MM.1S (cell line): ENCODE measurements around the gene MIPEP.

Source experiments
- DNase-seq: peaks from one replicate; pipeline ENCODE4 v3.0.0-alpha.2; 2015
- H2AFZ ChIP-seq: fragments of 300-600 bp; sonication (generic); 2 replicates; pipeline ENCODE4 v1.6.0; 2016; ENCODE audit warnings: antibody characterized with exemption, low read length
- H3F3A ChIP-seq: fragments of 300-600 bp; sonication (generic); 2 replicates; pipeline ENCODE4 v1.6.1; 2016; ENCODE audit warnings: mild to moderate bottlenecking, antibody characterized with exemption, low read length, moderate library complexity, mixed read lengths; ENCODE audit not compliant: insufficient read depth
- H3K27ac ChIP-seq: fragments of 300-600 bp; sonication (generic); 2 replicates; pipeline ENCODE4 v1.5.1; 2016; ENCODE audit warnings: mild to moderate bottlenecking, low read length
- H3K27me3 ChIP-seq: fragments of 300-600 bp; sonication (generic); replicated peaks from 2 replicates; pipeline ENCODE4 v1.6.0; 2016; ENCODE audit warnings: low read length; ENCODE audit not compliant: insufficient read depth
- H3K36me3 ChIP-seq: fragments of 300-600 bp; sonication (generic); replicated peaks from 2 replicates; pipeline ENCODE4 v1.6.1; 2016; ENCODE audit warnings: mild to moderate bottlenecking, low read length, mixed read lengths; ENCODE audit not compliant: insufficient read depth
- H3K4me1 ChIP-seq: fragments of 300-600 bp; sonication (generic); 2 replicates; pipeline ENCODE4 v1.6.1; 2016; ENCODE audit warnings: low read length, mixed read lengths
- H3K4me2 ChIP-seq: fragments of 300-600 bp; sonication (generic); 2 replicates; pipeline ENCODE4 v1.6.0; 2016; ENCODE audit warnings: low read depth, low read length
- H3K4me3 ChIP-seq: fragments of 300-600 bp; sonication (generic); 2 replicates; pipeline ENCODE4 v1.5.1; 2016; ENCODE audit warnings: low read length, mixed read lengths
- H3K79me2 ChIP-seq: fragments of 300-600 bp; sonication (generic); 2 replicates; pipeline ENCODE4 v1.6.1; 2016; ENCODE audit warnings: mixed run types, low read length, mixed read lengths
- H3K9ac ChIP-seq: fragments of 300-600 bp; sonication (generic); 2 replicates; pipeline ENCODE4 v1.6.1; 2016; ENCODE audit warnings: low read length, mixed read lengths
- H3K9me2 ChIP-seq: fragments of 300-600 bp; sonication (generic); replicated peaks from 2 replicates; pipeline ENCODE4 v1.6.1; 2016; ENCODE audit warnings: mild to moderate bottlenecking, low read length, mixed read lengths; ENCODE audit not compliant: insufficient read depth
- H3K9me3 ChIP-seq: fragments of 300-600 bp; sonication (generic); replicated peaks from 2 replicates; pipeline ENCODE4 v1.6.1; 2016; ENCODE audit warnings: mild to moderate bottlenecking, low read length, mixed read lengths; ENCODE audit not compliant: insufficient read depth
- H4K20me1 ChIP-seq: fragments of 300-600 bp; sonication (generic); 2 replicates; pipeline ENCODE4 v1.6.1; 2016; ENCODE audit warnings: mild to moderate bottlenecking, low read length, moderate library complexity, mixed read lengths; ENCODE audit not compliant: insufficient read depth
- EZH2 ChIP-seq: fragments of 300-600 bp; sonication (generic); optimal IDR thresholded peaks from 2 replicates; pipeline ENCODE3; 2017; ENCODE audit warnings: low read depth, mild to moderate bottlenecking, antibody characterized with exemption, low read length, mixed read lengths
- EZH2phosphoT487 ChIP-seq: fragments of 300-600 bp; sonication (generic); IDR thresholded peaks from 2 replicates; pipeline ENCODE4 v1.6.1; 2018; ENCODE audit warnings: antibody characterized with exemption, low read length
- TF ChIP-seq, protein P1 (sequence below): fragments of 300-600 bp; sonication (generic); IDR thresholded peaks from 2 replicates; pipeline ENCODE4 v1.5.1; 2016; ENCODE audit warnings: antibody characterized with exemption, low read length, mixed read lengths

Gene MIPEP

DNA sequence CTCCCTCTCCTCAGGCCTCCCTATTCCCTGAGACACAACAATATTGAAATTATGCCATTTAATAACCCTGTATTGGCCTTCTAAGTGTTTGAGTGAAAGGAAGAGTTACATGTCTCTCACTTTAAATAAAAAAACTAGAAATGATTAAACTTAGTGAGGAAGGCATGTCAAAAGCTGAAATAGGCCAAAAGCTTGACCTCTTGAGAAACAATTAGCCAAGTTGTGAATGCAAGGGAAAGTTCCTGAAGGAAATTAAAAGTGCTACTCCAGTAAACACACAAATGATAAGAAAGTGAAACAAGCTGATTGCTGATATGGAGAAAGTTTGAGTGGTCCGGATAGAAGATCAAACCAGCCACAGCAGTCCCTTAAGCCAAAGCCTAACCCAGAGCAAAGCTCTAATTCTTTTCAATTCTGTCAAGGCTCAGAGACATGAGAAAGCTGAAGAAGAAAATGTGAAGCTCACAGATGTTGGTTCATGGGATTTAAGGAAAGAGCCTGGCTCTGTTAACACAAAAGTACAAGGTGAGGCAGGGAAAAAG lies 191.4 kb downstream of the MIPEP start:
- Histone ChIP-seq H3K79me2 (no peaks in the 10 kb centered on the region), H3F3A (no peaks in the 10 kb centered on the region), H3K9me2 (no peaks in the 10 kb centered on the region), H2AFZ (no peak overlapping the region), H3K36me3 (no peaks in the 10 kb centered on the region), H3K9ac (no peak overlapping the region), H3K4me2 (no peak overlapping the region), H3K27me3 (no peaks in the 10 kb centered on the region), H3K4me3 (no peak overlapping the region), H3K4me1 (no peaks in the 10 kb centered on the region), H3K9me3 (no peaks in the 10 kb centered on the region), H3K27ac (no peak overlapping the region), H4K20me1 (no peaks in the 10 kb centered on the region)
- TF ChIP-seq, protein P1, sequence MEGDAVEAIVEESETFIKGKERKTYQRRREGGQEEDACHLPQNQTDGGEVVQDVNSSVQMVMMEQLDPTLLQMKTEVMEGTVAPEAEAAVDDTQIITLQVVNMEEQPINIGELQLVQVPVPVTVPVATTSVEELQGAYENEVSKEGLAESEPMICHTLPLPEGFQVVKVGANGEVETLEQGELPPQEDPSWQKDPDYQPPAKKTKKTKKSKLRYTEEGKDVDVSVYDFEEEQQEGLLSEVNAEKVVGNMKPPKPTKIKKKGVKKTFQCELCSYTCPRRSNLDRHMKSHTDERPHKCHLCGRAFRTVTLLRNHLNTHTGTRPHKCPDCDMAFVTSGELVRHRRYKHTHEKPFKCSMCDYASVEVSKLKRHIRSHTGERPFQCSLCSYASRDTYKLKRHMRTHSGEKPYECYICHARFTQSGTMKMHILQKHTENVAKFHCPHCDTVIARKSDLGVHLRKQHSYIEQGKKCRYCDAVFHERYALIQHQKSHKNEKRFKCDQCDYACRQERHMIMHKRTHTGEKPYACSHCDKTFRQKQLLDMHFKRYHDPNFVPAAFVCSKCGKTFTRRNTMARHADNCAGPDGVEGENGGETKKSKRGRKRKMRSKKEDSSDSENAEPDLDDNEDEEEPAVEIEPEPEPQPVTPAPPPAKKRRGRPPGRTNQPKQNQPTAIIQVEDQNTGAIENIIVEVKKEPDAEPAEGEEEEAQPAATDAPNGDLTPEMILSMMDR, result no peak
- TF ChIP-seq EZH2 (no peak), EZH2phosphoT487 (no peak)
- no peak for DNase-seq

DNA sequence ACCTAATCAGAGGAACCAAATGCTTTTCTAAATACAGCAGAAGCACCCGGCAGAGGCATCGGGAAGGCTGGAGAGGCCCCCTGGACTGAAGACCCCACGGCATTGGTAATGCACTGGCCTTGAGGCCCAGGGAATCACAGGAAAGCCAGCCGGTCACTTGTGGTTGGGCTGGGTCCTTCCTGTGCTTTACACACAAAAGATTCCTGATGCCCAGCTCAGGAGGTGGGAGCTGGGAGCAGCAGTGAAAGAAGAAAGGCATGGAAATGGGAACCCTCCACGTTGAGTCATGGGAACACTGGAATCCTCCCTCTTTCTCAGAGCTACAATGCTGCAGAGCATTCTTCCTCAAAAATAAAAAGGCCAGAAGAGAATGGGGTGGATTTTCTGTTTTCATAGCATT lies 192.6 kb downstream of the MIPEP start:
- no peaks in the 10 kb centered on the region for H3K4me1 ChIP-seq
- H3K27me3 ChIP-seq, result no peaks in the 10 kb centered on the region
- H3K79me2 ChIP-seq, result no peaks in the 10 kb centered on the region
- DNase-seq, result no peak
- no peaks in the 10 kb centered on the region for H3K9me2 ChIP-seq
- no peak overlapping the region for H3K4me3 ChIP-seq
- H3K9me3 ChIP-seq, result no peaks in the 10 kb centered on the region
- TF ChIP-seq EZH2 (no peak), EZH2phosphoT487 (no peak)
- TF ChIP-seq, protein P1, result no peak
- no peak overlapping the region for H3K27ac ChIP-seq
- no peaks in the 10 kb centered on the region for H4K20me1 ChIP-seq
- no peak overlapping the region for H2AFZ ChIP-seq
- H3K36me3 ChIP-seq, result no peaks in the 10 kb centered on the region
- no peaks in the 10 kb centered on the region for H3F3A ChIP-seq
- H3K4me2 ChIP-seq, result no peak overlapping the region
- no peak overlapping the region for H3K9ac ChIP-seq

DNA sequence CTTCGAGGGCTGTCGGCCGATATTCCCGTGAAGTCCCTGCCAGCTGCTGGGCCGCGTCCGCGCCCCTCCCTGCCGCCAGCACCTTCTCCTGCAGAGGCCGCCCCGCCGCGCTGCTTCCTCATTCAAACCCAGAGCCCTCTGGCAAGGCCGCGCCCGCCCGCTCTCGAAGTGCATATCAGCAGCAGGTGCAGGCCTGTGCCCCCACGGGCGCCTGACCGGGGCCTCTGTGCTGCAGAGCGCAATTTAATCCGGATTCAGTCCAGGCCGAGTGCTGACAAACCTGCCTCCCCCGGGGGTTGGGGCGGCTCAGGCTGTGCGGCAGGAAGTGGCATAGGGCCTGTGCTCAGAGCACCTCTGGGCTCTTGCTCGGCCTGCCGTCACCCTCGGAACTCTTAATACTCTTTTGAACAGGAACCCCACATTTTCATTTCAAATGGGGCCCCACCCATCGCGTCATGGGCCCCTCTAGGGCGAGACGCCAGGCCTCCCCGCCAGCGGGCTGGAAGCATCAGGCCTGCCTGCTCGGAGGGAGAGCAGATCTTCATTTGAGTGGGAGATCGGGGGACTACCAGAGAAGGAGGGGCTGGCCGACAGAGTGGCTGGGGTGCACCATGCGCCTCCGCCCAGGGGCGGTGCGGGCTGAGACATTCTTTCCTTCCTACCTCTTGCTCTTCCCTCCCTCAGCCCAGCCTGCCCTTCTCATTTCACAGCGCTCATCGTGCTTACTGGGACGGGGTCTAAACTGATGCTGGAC lies 193.3 kb downstream of the MIPEP start:
- H4K20me1 ChIP-seq, result no peaks in the 10 kb centered on the region
- H3K36me3 ChIP-seq, result no peaks in the 10 kb centered on the region
- H3K4me1 ChIP-seq, result no peaks in the 10 kb centered on the region
- no peaks in the 10 kb centered on the region for H3F3A ChIP-seq
- TF ChIP-seq EZH2phosphoT487 (no peak), EZH2 (no peak)
- TF ChIP-seq, protein P1, result no peak
- no peak overlapping the region for H2AFZ ChIP-seq
- no peak overlapping the region for H3K4me3 ChIP-seq
- no peak overlapping the region for H3K4me2 ChIP-seq
- H3K79me2 ChIP-seq, result no peaks in the 10 kb centered on the region
- no peak for DNase-seq
- H3K27ac ChIP-seq, result no peak overlapping the region
- no peak overlapping the region for H3K9ac ChIP-seq
- no peaks in the 10 kb centered on the region for H3K9me3 ChIP-seq
- H3K9me2 ChIP-seq, result no peaks in the 10 kb centered on the region
- H3K27me3 ChIP-seq, result no peaks in the 10 kb centered on the region
